Mesenchymal stem cell (in vitro differentiated cells and primary cell): ENCODE results near the gene RGL2.
"Not testable (repeated sequence)": the region's sequence is repeated elsewhere in the genome, so short reads cannot be mapped to it uniquely, and the experiment has no call there.

Experiments
- DNase-seq: peaks from one replicate; pipeline ENCODE4 v3.0.0-alpha.2; 2013
- H2AFZ ChIP-seq: one replicate; pipeline ENCODE4 v1.6.1; 2013; ENCODE audit warnings: low read depth, mild to moderate bottlenecking, control low read depth, inconsistent platforms, low read length, moderate library complexity
- H2AK5ac ChIP-seq: 2 replicates; pipeline ENCODE4 v1.6.1; 2013; ENCODE audit warnings: low read length, moderate library complexity, mild to moderate bottlenecking, inconsistent platforms; ENCODE audit not compliant: severe bottlenecking
- H2BK120ac ChIP-seq: one replicate; pipeline ENCODE4 v1.6.1; 2013; ENCODE audit warnings: low read depth, mild to moderate bottlenecking, inconsistent platforms, low read length, moderate library complexity
- H2BK12ac ChIP-seq, 2 experiments: one replicate each; pipeline ENCODE4 v1.6.1; 2013; ENCODE audit warnings: inconsistent platforms in 2 of 2, low read length in 2 of 2, mild to moderate bottlenecking in 2 of 2, moderate library complexity in 2 of 2, control low read depth in 1 of 2
- H2BK15ac ChIP-seq: one replicate; pipeline ENCODE4 v1.6.1; 2013; ENCODE audit warnings: mild to moderate bottlenecking, low read depth, inconsistent platforms; ENCODE audit not compliant: poor library complexity, severe bottlenecking
- H2BK5ac ChIP-seq: 2 replicates; pipeline ENCODE4 v1.6.1; 2013; ENCODE audit warnings: low read depth, mild to moderate bottlenecking, low read length, control low read depth, inconsistent platforms; ENCODE audit not compliant: poor library complexity, severe bottlenecking
- H3K14ac ChIP-seq, 2 experiments: one replicate each; pipeline ENCODE4 v1.6.1; 2013; ENCODE audit warnings: inconsistent platforms in 2 of 2, low read length in 2 of 2, control low read depth in 1 of 2, mild to moderate bottlenecking in 1 of 2, moderate library complexity in 1 of 2
- H3K18ac ChIP-seq, 2 experiments: one replicate each; pipeline ENCODE4 v1.6.1; 2013; ENCODE audit warnings: inconsistent platforms in 2 of 2, low read length in 2 of 2, control low read depth in 1 of 2, low read depth in 1 of 2, mild to moderate bottlenecking in 1 of 2
- H3K23ac ChIP-seq, 2 experiments: one replicate each; pipeline ENCODE4 v1.6.1; 2013; ENCODE audit warnings: inconsistent platforms in 2 of 2, low read length in 2 of 2, mild to moderate bottlenecking in 2 of 2, moderate library complexity in 2 of 2, control low read depth in 1 of 2
- H3K27ac ChIP-seq: 2 replicates; pipeline ENCODE4 v1.5.1; 2013; ENCODE audit warnings: mild to moderate bottlenecking, moderate library complexity, low read length, control low read depth, inconsistent platforms; ENCODE audit not compliant: poor library complexity, severe bottlenecking
- H3K27me3 ChIP-seq, 2 experiments: 2 replicates each; pipeline versions ENCODE4 v1.6.1 to v1.7.0; 2013; ENCODE audit warnings: low read length in 2 of 2, mild to moderate bottlenecking in 2 of 2, moderate library complexity in 2 of 2, control low read depth in 1 of 2, inconsistent platforms in 1 of 2; ENCODE audit not compliant: control insufficient read depth in 1 of 2, insufficient read depth in 1 of 2
- H3K36me3 ChIP-seq, 2 experiments: 2 replicates each; pipeline versions ENCODE4 v1.6.1 to v1.7.0; 2013; ENCODE audit warnings: low read length in 2 of 2, control low read depth in 1 of 2, inconsistent platforms in 1 of 2, low read depth in 1 of 2, mild to moderate bottlenecking in 1 of 2; ENCODE audit not compliant: insufficient read depth in 2 of 2, control insufficient read depth in 1 of 2
- H3K4ac ChIP-seq, 2 experiments: one replicate each; pipeline ENCODE4 v1.6.1; 2013; ENCODE audit warnings: inconsistent platforms in 2 of 2, low read length in 2 of 2, mild to moderate bottlenecking in 2 of 2, moderate library complexity in 2 of 2, control low read depth in 1 of 2, low read depth in 1 of 2
- H3K4me1 ChIP-seq: 2 replicates; pipeline ENCODE4 v1.6.1; 2013; ENCODE audit warnings: low read depth, low read length, control low read depth; ENCODE audit not compliant: control insufficient read depth, insufficient read depth
- H3K4me2 ChIP-seq: 2 replicates; pipeline ENCODE4 v1.6.1; 2013; ENCODE audit warnings: low read length, mild to moderate bottlenecking, inconsistent platforms; ENCODE audit not compliant: poor library complexity, severe bottlenecking
- H3K4me3 ChIP-seq, 2 experiments: 2 replicates each; pipeline versions ENCODE4 v1.5.1 to v1.7.0; 2013; ENCODE audit warnings: low read length in 2 of 2, mild to moderate bottlenecking in 2 of 2, control low read depth in 1 of 2, low read depth in 1 of 2; ENCODE audit not compliant: insufficient read depth in 1 of 2
- H3K79me1 ChIP-seq: replicated peaks from 2 replicates; pipeline ENCODE4 v1.6.1; 2013; ENCODE audit warnings: mild to moderate bottlenecking, control low read depth, low read length, inconsistent platforms; ENCODE audit not compliant: poor library complexity, severe bottlenecking
- H3K9ac ChIP-seq: 2 replicates; pipeline ENCODE4 v1.7.0; 2013; ENCODE audit warnings: mild to moderate bottlenecking, low read length, moderate library complexity
- H3K9me3 ChIP-seq: 2 replicates; pipeline ENCODE4 v1.7.0; 2013; ENCODE audit warnings: mild to moderate bottlenecking, low read length; ENCODE audit not compliant: control insufficient read depth
- H4K8ac ChIP-seq: one replicate; pipeline ENCODE4 v1.6.1; 2013; ENCODE audit warnings: inconsistent platforms, mild to moderate bottlenecking, low read length, moderate library complexity
- H4K91ac ChIP-seq: one replicate; pipeline ENCODE4 v1.6.1; 2013; ENCODE audit warnings: mild to moderate bottlenecking, low read length, inconsistent platforms
- WGBS: methylation state at CpG from one replicate; pipeline ENCODE4 v1.1.7; 2013; ENCODE audit warnings: mixed read lengths; 5-methylcytosine and 5-hydroxymethylcytosine counted together

Gene RGL2

DNA sequence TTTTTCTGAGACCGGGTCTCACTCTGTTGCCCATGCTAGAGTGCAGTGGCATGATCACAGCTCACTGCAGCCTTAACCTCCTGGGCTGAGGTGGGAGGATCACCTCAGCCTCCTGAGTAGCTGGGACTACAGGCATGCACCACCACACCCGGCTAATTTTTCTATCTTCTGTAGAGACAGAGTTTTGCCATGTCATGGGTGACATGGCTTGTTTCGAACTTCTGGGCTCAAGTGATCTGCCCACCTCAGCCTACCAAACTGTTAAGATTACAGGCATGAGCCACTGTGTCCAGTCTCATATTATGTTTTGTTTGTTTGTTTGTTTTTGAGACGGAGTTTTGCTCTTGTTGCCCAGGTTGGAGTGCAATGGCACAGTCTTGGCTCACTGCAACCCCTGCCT, 13.5 kb downstream of the RGL2 start:
- not testable (repeated sequence) for H4K91ac ChIP-seq, H3K18ac ChIP-seq, H3K4ac ChIP-seq, H3K14ac ChIP-seq, H2BK12ac ChIP-seq, H3K9me3 ChIP-seq, H2AFZ ChIP-seq, H3K9ac ChIP-seq, H4K8ac ChIP-seq, H2AK5ac ChIP-seq, H3K27me3 ChIP-seq, H2BK120ac ChIP-seq, H3K23ac ChIP-seq, H2BK15ac ChIP-seq, H3K4me2 ChIP-seq, H2BK5ac ChIP-seq, H3K4me3 ChIP-seq, DNase-seq, H3K27ac ChIP-seq
- Histone ChIP-seq H3K36me3 (peaks cover 55 to 74% of the 10 kb centered on the region in 2 experiments), H3K4me1 (peaks cover 16% of the 10 kb centered on the region), H3K79me1 (peaks cover 41% of the 10 kb centered on the region)
- 94% methylated on average over 4 of the region's 4 CpGs for WGBS

DNA sequence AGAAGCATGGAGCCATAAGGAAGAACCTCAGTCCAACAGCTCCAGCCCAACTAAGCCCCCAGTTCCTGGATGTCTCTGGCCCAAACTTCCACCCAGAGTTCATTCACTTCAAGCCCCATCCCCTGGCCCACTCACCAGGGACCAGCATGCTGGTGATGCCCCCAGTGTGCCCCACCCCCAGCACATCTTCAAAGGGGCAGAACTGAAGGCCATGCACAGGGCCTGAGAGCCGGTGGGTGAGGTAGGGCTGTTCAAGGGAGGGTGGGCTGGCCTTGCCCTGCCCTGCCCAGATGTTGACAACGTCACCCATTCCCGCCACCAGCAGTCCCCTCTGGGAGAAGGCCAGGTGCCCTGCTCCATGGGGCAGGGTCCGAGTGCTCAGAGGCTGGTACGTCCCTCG, 18.2 kb downstream of the RGL2 start:
- Histone ChIP-seq H3K4me3 (no peak overlapping the region), H2BK5ac (no peak overlapping the region), H2BK120ac (no peak overlapping the region), H3K36me3 (peaks cover 80 to 87% of the 10 kb centered on the region in 2 experiments), H3K79me1 (peaks cover 21% of the 10 kb centered on the region), H3K27ac (no peak overlapping the region), H2AK5ac (no peak overlapping the region), H3K14ac (no peak overlapping the region), H3K4ac (no peak overlapping the region), H3K9me3 (no peaks in the 10 kb centered on the region), H3K4me2 (no peak overlapping the region), H2AFZ (no peak overlapping the region), H3K4me1 (peaks cover 36% of the 10 kb centered on the region), H2BK12ac (no peak overlapping the region), H4K91ac (no peak overlapping the region), H3K27me3 (no peaks in the 10 kb centered on the region), H3K23ac (no peak overlapping the region), H2BK15ac (no peak overlapping the region), H4K8ac (no peak overlapping the region), H3K9ac (no peak overlapping the region), H3K18ac (no peak overlapping the region)
- DNase-seq, result no peak
- WGBS, result 95% methylated on average over 6 of the region's 6 CpGs

DNA sequence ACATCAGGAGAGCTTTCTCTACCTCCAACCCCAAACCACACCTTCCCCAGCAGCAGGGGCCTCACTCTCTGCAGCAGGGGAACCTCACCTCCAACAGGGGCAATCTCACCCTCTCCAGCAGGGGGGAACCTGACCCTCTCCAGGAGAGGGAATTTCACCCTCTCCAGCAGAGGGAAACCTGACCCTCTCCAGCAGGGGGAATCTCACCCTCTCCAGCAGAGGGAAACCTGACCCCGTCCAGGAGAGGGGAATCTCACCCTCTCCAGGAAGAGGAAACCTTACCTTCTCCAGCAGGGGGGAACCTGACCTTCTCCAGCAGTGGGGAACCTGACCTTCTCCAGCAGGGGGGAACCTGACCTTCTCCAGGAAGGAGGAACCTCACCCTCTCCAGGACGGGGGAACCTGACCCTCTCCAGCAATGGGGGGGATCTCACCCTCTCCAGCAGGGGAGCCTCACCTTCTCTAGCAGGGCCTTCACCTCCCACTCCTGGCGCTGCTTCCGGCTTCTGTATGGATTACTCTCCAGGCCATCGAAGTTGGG, 18.7 kb downstream of the RGL2 start:
- H3K4me2 ChIP-seq, result no peak overlapping the region
- no peak overlapping the region for H2AK5ac ChIP-seq
- no peak overlapping the region for H3K27ac ChIP-seq
- H3K18ac ChIP-seq, result no peak overlapping the region
- H3K14ac ChIP-seq, result no peak overlapping the region
- WGBS, result 81% methylated on average over 5 of the region's 5 CpGs
- H3K27me3 ChIP-seq, result no peaks in the 10 kb centered on the region
- H3K36me3 ChIP-seq, result peaks cover 79 to 87% of the 10 kb centered on the region in 2 experiments
- H4K91ac ChIP-seq, result no peak overlapping the region
- H3K4me1 ChIP-seq, result peaks cover 36% of the 10 kb centered on the region
- no peak overlapping the region for H4K8ac ChIP-seq
- no peak overlapping the region for H2BK5ac ChIP-seq
- H3K9ac ChIP-seq, result no peak overlapping the region
- H3K9me3 ChIP-seq, result no peaks in the 10 kb centered on the region
- H2BK15ac ChIP-seq, result no peak overlapping the region
- H2BK120ac ChIP-seq, result no peak overlapping the region
- DNase-seq, result peak; percentile 85
- H3K79me1 ChIP-seq, result peaks cover 21% of the 10 kb centered on the region
- H2AFZ ChIP-seq, result no peak overlapping the region
- no peak overlapping the region for H3K23ac ChIP-seq
- no peak overlapping the region for H3K4ac ChIP-seq
- no peak overlapping the region for H2BK12ac ChIP-seq
- no peak overlapping the region for H3K4me3 ChIP-seq

DNA sequence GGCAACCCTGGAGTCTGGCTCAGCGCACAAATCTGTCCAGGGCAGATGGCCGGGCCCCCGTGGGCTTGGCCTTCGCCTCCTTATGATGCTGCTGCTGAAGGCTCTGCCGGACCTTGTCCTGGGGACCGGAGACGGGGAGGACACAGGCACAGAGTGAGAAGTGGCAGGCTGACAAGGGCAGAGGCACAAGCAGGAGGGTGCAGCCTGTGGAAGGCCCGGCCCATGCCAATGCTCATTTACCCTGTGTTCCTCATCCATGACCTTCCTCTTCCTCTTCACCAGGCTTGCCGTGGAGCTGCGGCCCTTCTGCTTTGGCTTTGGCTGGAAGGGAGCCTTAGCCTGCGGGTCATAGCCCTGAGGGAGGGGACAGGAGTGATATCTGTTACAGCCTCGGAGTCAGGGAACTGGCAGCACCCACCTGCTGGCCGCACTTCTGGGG, 19.5 kb downstream of the RGL2 start:
- DNase-seq, result no peak
- H2AFZ ChIP-seq, result no peak overlapping the region
- H3K4me1 ChIP-seq, result peaks cover 37% of the 10 kb centered on the region
- H3K4me2 ChIP-seq, result no peak overlapping the region
- H3K9ac ChIP-seq, result no peak overlapping the region
- WGBS, result 96% methylated on average over 11 of the region's 13 CpGs
- H2BK12ac ChIP-seq, result no peak overlapping the region
- H3K14ac ChIP-seq, result no peak overlapping the region
- H3K18ac ChIP-seq, result no peak overlapping the region
- peaks cover 80 to 87% of the 10 kb centered on the region in 2 experiments for H3K36me3 ChIP-seq
- no peak overlapping the region for H4K91ac ChIP-seq
- no peak overlapping the region for H3K23ac ChIP-seq
- no peak overlapping the region for H4K8ac ChIP-seq
- peaks cover 19% of the 10 kb centered on the region for H3K79me1 ChIP-seq
- no peak overlapping the region for H2BK15ac ChIP-seq
- no peak overlapping the region for H3K4me3 ChIP-seq
- H2BK5ac ChIP-seq, result no peak overlapping the region
- H3K9me3 ChIP-seq, result no peaks in the 10 kb centered on the region
- H3K27ac ChIP-seq, result no peak overlapping the region
- no peaks in the 10 kb centered on the region for H3K27me3 ChIP-seq
- H3K4ac ChIP-seq, result no peak overlapping the region
- H2AK5ac ChIP-seq, result no peak overlapping the region
- no peak overlapping the region for H2BK120ac ChIP-seq
